Ishikawa (cell line): ENCODE results near the gene LSAMP.

Experiments
- CEBPB ChIP-seq: IDR thresholded peaks from 2 replicates; pipeline ENCODE4 v1.6.1; 2012
- CREB1 ChIP-seq: IDR thresholded peaks from 2 replicates; pipeline ENCODE4 v1.6.1; 2012; ENCODE audit warnings: low read depth
- EGR1 ChIP-seq: IDR thresholded peaks from 2 replicates; pipeline ENCODE4 v1.6.1; 2012
- EP300 ChIP-seq: IDR thresholded peaks from 2 replicates; pipeline ENCODE4 v1.6.1; 2012; ENCODE audit warnings: borderline replicate concordance
- FOXM1 ChIP-seq: IDR thresholded peaks from 2 replicates; pipeline ENCODE4 v1.6.1; 2012; ENCODE audit warnings: low read depth, borderline replicate concordance
- NFIC ChIP-seq: IDR thresholded peaks from 2 replicates; pipeline ENCODE4 v1.6.1; 2012
- RAD21 ChIP-seq: IDR thresholded peaks from 2 replicates; pipeline ENCODE4 v1.6.1; 2012; ENCODE audit warnings: low read depth
- TAF1 ChIP-seq: IDR thresholded peaks from 2 replicates; pipeline ENCODE4 v1.6.1; 2012; ENCODE audit warnings: low read depth, mild to moderate bottlenecking
- TCF12 ChIP-seq: IDR thresholded peaks from 2 replicates; pipeline ENCODE4 v1.6.1; 2012; ENCODE audit warnings: low read depth
- TEAD4 ChIP-seq: IDR thresholded peaks from 2 replicates; pipeline ENCODE4 v1.6.1; 2012
- YY1 ChIP-seq: IDR thresholded peaks from 2 replicates; pipeline ENCODE4 v1.6.1; 2012; ENCODE audit warnings: low read depth
- ZBTB7A ChIP-seq: IDR thresholded peaks from 2 replicates; pipeline ENCODE4 v1.6.1; 2012; ENCODE audit warnings: low read depth
- TF ChIP-seq, protein P1 (sequence below): IDR thresholded peaks from 2 replicates; pipeline ENCODE4 v1.6.1; 2012
- TF ChIP-seq, protein P2 (sequence below): IDR thresholded peaks from 2 replicates; pipeline ENCODE4 v1.6.1; 2012
- TF ChIP-seq, protein P3 (sequence below): IDR thresholded peaks from 2 replicates; pipeline ENCODE4 v1.6.1; 2012; ENCODE audit warnings: low read depth, mild to moderate bottlenecking

LSAMP gene

GRCh38 chr3:115830764-115831395 is 614.4 kb downstream of the LSAMP start:
- TF ChIP-seq, protein P1, sequence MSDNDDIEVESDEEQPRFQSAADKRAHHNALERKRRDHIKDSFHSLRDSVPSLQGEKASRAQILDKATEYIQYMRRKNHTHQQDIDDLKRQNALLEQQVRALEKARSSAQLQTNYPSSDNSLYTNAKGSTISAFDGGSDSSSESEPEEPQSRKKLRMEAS: no peak
- TF ChIP-seq TCF12 (no peak), EGR1 (no peak), CEBPB (no peak), RAD21 (no peak), YY1 (no peak), CREB1 (no peak), TAF1 (no peak), ZBTB7A (no peak)
- TF ChIP-seq, protein P2, sequence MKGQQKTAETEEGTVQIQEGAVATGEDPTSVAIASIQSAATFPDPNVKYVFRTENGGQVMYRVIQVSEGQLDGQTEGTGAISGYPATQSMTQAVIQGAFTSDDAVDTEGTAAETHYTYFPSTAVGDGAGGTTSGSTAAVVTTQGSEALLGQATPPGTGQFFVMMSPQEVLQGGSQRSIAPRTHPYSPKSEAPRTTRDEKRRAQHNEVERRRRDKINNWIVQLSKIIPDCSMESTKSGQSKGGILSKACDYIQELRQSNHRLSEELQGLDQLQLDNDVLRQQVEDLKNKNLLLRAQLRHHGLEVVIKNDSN: no peak
- TF ChIP-seq, protein P3, sequence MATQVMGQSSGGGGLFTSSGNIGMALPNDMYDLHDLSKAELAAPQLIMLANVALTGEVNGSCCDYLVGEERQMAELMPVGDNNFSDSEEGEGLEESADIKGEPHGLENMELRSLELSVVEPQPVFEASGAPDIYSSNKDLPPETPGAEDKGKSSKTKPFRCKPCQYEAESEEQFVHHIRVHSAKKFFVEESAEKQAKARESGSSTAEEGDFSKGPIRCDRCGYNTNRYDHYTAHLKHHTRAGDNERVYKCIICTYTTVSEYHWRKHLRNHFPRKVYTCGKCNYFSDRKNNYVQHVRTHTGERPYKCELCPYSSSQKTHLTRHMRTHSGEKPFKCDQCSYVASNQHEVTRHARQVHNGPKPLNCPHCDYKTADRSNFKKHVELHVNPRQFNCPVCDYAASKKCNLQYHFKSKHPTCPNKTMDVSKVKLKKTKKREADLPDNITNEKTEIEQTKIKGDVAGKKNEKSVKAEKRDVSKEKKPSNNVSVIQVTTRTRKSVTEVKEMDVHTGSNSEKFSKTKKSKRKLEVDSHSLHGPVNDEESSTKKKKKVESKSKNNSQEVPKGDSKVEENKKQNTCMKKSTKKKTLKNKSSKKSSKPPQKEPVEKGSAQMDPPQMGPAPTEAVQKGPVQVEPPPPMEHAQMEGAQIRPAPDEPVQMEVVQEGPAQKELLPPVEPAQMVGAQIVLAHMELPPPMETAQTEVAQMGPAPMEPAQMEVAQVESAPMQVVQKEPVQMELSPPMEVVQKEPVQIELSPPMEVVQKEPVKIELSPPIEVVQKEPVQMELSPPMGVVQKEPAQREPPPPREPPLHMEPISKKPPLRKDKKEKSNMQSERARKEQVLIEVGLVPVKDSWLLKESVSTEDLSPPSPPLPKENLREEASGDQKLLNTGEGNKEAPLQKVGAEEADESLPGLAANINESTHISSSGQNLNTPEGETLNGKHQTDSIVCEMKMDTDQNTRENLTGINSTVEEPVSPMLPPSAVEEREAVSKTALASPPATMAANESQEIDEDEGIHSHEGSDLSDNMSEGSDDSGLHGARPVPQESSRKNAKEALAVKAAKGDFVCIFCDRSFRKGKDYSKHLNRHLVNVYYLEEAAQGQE: no peak

DNA sequence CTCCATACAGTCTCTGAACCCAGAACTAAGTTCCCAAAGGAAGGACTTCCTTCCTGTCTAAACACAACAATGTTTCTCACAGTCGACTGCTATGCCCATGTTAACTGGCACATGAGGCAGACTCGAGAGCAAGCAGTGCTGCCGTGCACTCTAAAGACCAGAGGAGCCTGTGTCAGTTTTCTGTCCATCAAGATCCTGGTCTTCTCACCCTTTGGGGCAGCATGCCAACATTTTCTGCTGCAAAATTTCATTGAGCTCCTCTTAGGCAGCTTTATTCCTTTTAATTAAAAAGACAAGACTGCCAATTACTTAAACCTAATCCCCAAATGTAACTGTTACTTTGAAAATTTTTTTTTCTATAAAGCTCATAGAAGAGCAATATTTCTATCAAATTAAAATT is 616.9 kb downstream of the LSAMP start:
- TF ChIP-seq, protein P1: no peak

- TF ChIP-seq FOXM1 (no peak), TEAD4 (no peak), YY1 (no peak), TCF12 (no peak), CREB1 (no peak), CEBPB (no peak), EGR1 (no peak), ZBTB7A (no peak), TAF1 (no peak), EP300 (no peak), NFIC (no peak), RAD21 (no peak)
- TF ChIP-seq, protein P1: no peak
- TF ChIP-seq, protein P3: no peak
- TF ChIP-seq, protein P2: no peak
These were observed 617.8 kb downstream of the LSAMP start for GRCh38 chr3:115827495-115827894.

DNA sequence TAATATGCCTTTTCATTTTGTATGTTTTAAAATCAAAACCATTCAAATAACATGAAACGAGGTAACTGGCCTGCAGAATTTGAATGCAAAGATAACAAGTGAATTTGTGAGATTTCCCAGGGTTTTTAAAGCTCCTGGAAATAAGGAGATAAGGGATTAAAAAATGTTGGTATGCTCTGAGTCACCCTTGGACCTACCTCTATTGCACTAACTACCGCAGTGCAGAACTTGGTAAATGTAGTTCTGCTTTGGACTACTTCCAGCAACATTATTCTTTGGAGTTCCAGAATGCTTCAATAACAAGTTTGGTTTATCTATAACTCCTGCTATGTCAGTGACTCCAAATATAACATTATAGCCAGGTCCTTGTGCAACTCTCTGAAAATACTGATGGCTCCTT is 620.2 kb downstream of the LSAMP start:
- TF ChIP-seq NFIC (no peak), TEAD4 (no peak), ZBTB7A (no peak), EP300 (no peak), TAF1 (no peak)
- TF ChIP-seq, protein P2: no peak

GRCh38 chr3:115823083-115823482 is 622.2 kb downstream of the LSAMP start:
- TF ChIP-seq RAD21: no peak
- TF ChIP-seq FOXM1: no peak
- TF ChIP-seq ZBTB7A: no peak
- TF ChIP-seq, protein P2: no peak
- TF ChIP-seq, protein P3: no peak
- TF ChIP-seq TCF12: no peak
